Ovary (tissue), 3 donors: Measurements from ENCODE around the gene INPP5B.

Experiments
- CTCF ChIP-seq, 3 donors: fragments of 450-650 bp in 2 of 3; fragments of 200-600 bp in 1 of 3; IDR thresholded peaks; one replicate each; pipeline versions ENCODE4 v1.5.1 to v1.8.0; 2016 to 2022; ENCODE audit warnings: antibody characterized with exemption in 3 of 3, mild to moderate bottlenecking in 1 of 3
- POLR2A ChIP-seq: fragments of 450-650 bp; IDR thresholded peaks from one replicate; pipeline ENCODE4 v1.6.1; 2017; ENCODE audit warnings: antibody characterized with exemption, mild to moderate bottlenecking, moderate library complexity
- donor health status: DM: no; HTN: no; CAD: no.

- TF ChIP-seq CTCF (IDR thresholded peaks at IDR 0.05) (no peak), POLR2A (no peak)
Observed at GRCh38 chr1:37851262-37851661, 95.6 kb downstream of the INPP5B start.
